SH-SY5Y (cell line): ENCODE results near the gene CDKN2AIP.

Experiments
- GATA2 ChIP-seq: IDR thresholded peaks from 2 replicates; pipeline ENCODE4 v1.6.1; 2011; ENCODE audit warnings: mild to moderate bottlenecking, low read depth, low read length
- GATA3 ChIP-seq: IDR thresholded peaks from 2 replicates; pipeline ENCODE4 v1.6.1; 2011; ENCODE audit warnings: low read depth, mild to moderate bottlenecking, low read length, moderate library complexity

The CDKN2AIP gene

GRCh38 chr4:183485411-183486160 lies 41.1 kb downstream of the CDKN2AIP start:
- TF ChIP-seq GATA2 (no peak), GATA3 (no peak)

GRCh38 chr4:183492791-183493222 lies 48.4 kb downstream of the CDKN2AIP start:
- TF ChIP-seq GATA3 (no peak), GATA2 (no peak)

- no peak for TF ChIP-seq GATA3
- no peak for TF ChIP-seq GATA2
Measured at GRCh38 chr4:183493246-183493645, 48.8 kb downstream of the CDKN2AIP start.

- TF ChIP-seq GATA2, result no peak
- TF ChIP-seq GATA3, result no peak
Measured at GRCh38 chr4:183495184-183495583, 50.7 kb downstream of the CDKN2AIP start.
